DOHH2 (cell line): Measurements from ENCODE around the gene ZNF587.
A peak's percentile ranks its signal among the peaks of the same experiment; 100 is the strongest.
"Not testable (repeated sequence)": the region's sequence is repeated elsewhere in the genome, so short reads cannot be mapped to it uniquely, and the experiment has no call there.

Experiments used
- H3F3A ChIP-seq: fragments of 200-600 bp; sonication (generic), shearing (Covaris generic); 2 replicates; pipeline ENCODE4 v1.6.0; 2016; ENCODE audit warnings: antibody characterized with exemption, mild to moderate bottlenecking; ENCODE audit not compliant: control insufficient read depth, insufficient read depth
- H3K27ac ChIP-seq: fragments of 200-600 bp; sonication (generic); 2 replicates; pipeline ENCODE4 v1.5.1; 2014; ENCODE audit warnings: low read depth, mild to moderate bottlenecking, low read length, moderate library complexity
- H3K27me3 ChIP-seq: fragments of 200-600 bp; sonication (generic); 2 replicates; pipeline ENCODE4 v1.6.1; 2014; ENCODE audit warnings: mild to moderate bottlenecking, low read length, mixed read lengths; ENCODE audit not compliant: control insufficient read depth
- H3K36me3 ChIP-seq: fragments of 200-600 bp; sonication (generic); 2 replicates; pipeline ENCODE4 v1.6.1; 2014; ENCODE audit warnings: mild to moderate bottlenecking, low read length, moderate library complexity, mixed read lengths; ENCODE audit not compliant: control insufficient read depth
- H3K4me1 ChIP-seq: fragments of 200-600 bp; sonication (generic); 2 replicates; pipeline ENCODE4 v1.6.1; 2014; ENCODE audit warnings: mild to moderate bottlenecking, low read length, mixed read lengths; ENCODE audit not compliant: control insufficient read depth
- H3K4me2 ChIP-seq: fragments of 200-600 bp; sonication (generic); 2 replicates; pipeline ENCODE4 v1.6.0; 2014; ENCODE audit warnings: mild to moderate bottlenecking, low read length, moderate library complexity
- H3K4me3 ChIP-seq: fragments of 200-600 bp; sonication (generic); 2 replicates; pipeline ENCODE4 v1.5.1; 2014; ENCODE audit warnings: mild to moderate bottlenecking, low read length, mixed read lengths
- H3K79me2 ChIP-seq: fragments of 200-600 bp; sonication (generic); 2 replicates; pipeline ENCODE4 v1.6.1; 2014; ENCODE audit warnings: mild to moderate bottlenecking, low read length, mixed read lengths; ENCODE audit not compliant: control insufficient read depth
- H3K9me2 ChIP-seq: fragments of 200-600 bp; sonication (generic); replicated peaks from 2 replicates; pipeline ENCODE4 v1.6.1; 2014; ENCODE audit warnings: mild to moderate bottlenecking, low read length, mixed read lengths; ENCODE audit not compliant: control insufficient read depth
- H3K9me3 ChIP-seq: fragments of 200-600 bp; sonication (generic); 2 replicates; pipeline ENCODE4 v1.6.1; 2014; ENCODE audit warnings: antibody characterized with exemption, low read length, mixed read lengths; ENCODE audit not compliant: control insufficient read depth, insufficient read depth
- H4K20me1 ChIP-seq: fragments of 200-600 bp; sonication (generic); 2 replicates; pipeline ENCODE4 v1.6.0; 2014; ENCODE audit warnings: low read depth, mild to moderate bottlenecking, antibody characterized with exemption, low read length, moderate library complexity; ENCODE audit not compliant: control insufficient read depth, insufficient read depth
- EZH2phosphoT487 ChIP-seq: fragments of 200-600 bp; sonication (generic); IDR thresholded peaks from 2 replicates; pipeline ENCODE4 v1.6.1; 2017; ENCODE audit warnings: borderline replicate concordance, mild to moderate bottlenecking, antibody characterized with exemption, low read length, moderate library complexity, mixed read lengths
- TF ChIP-seq, protein P1 (sequence below): fragments of 200-600 bp; sonication (generic); IDR thresholded peaks from one replicate; pipeline ENCODE4 v1.5.1; 2014; ENCODE audit warnings: antibody characterized with exemption, mild to moderate bottlenecking, low read depth, low read length; ENCODE audit not compliant: poor library complexity, severe bottlenecking

Gene ZNF587

DNA sequence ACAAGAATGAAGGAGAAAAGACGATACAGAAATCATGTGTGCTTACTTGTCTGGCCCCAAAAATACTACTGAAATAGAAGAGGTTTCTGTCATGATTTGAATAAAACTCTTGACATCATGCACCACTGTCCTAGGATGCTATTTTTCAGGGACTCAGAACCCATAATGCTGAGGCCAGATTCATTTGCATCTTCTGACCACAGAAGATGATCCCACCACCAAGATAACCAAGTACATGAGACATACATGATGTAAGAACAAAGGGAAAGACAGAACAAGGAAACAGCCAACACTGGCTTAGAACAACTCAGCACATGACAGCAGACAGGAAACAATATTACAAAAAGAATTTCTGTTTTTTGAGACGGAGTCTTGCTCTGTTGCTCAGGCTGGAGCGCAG lies 37.4 kb upstream of the ZNF587 start:
- Histone ChIP-seq H3K36me3 (peaks cover 37% of the 10 kb centered on the region), H3K4me2 (peak overlapping the region; percentile 45), H3K4me3 (peak overlapping the region; percentile 20)

DNA sequence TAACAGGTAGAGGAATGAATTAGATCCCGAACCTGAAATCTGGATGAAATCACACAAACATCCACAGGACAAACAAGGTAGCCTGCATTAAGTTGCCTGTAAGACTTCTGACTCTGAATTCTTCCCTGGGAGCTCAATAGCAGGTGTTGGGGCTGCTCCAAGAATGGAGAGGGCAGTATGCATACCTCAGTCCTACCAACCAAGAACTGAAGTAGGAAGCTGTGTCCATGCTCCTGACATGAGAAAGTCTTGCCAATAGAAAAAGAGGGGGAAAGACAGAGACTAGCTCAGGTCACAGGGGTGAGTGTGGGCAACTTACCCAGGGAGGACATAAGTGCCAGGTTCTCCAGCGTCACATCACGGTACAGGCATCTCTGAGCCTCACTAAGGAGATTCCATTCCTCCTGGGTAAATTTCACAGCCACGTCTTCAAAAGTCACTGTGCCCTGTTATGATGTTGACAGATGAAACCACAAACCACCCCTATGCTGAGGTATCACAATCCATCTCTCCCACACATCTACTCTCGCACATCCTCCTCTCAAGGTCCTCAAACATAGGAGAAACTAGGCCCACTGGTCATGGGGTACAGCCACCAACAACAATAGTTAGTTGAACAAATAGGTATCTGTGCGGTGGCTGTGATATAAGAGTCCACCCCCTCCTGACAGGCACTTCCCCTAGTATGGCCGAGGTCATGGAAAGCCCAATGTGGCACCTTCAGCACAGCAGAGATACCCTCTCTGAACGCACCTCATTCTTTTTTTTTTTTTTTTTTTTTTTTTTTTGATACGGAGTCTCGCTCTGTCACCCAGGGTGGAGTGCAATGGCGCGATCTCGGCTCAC lies 36.5 kb upstream of the ZNF587 start:
- Histone ChIP-seq H3K4me1 (peaks cover 23% of the 10 kb centered on the region), H3K4me2 (peak overlapping the region; percentile 72), H3K4me3 (peak overlapping the region; percentile 78), H3K79me2 (peaks cover 16% of the 10 kb centered on the region), H3K36me3 (peaks cover 30% of the 10 kb centered on the region)
- not testable (repeated sequence) for H3K27ac ChIP-seq, H3F3A ChIP-seq, H3K9me2 ChIP-seq, H3K27me3 ChIP-seq, H4K20me1 ChIP-seq, H3K9me3 ChIP-seq

More for the DNA sequence above, 37.4 kb upstream of the ZNF587 start:
- no peaks in the 10 kb centered on the region for H3K9me2 ChIP-seq
- H3K27ac ChIP-seq, result no peak overlapping the region
- no peaks in the 10 kb centered on the region; the same call in 1 of the 2 replicates for H3K9me3 ChIP-seq
- no peaks in the 10 kb centered on the region for H3K27me3 ChIP-seq
- TF ChIP-seq EZH2phosphoT487, result no peak
- TF ChIP-seq, protein P1, sequence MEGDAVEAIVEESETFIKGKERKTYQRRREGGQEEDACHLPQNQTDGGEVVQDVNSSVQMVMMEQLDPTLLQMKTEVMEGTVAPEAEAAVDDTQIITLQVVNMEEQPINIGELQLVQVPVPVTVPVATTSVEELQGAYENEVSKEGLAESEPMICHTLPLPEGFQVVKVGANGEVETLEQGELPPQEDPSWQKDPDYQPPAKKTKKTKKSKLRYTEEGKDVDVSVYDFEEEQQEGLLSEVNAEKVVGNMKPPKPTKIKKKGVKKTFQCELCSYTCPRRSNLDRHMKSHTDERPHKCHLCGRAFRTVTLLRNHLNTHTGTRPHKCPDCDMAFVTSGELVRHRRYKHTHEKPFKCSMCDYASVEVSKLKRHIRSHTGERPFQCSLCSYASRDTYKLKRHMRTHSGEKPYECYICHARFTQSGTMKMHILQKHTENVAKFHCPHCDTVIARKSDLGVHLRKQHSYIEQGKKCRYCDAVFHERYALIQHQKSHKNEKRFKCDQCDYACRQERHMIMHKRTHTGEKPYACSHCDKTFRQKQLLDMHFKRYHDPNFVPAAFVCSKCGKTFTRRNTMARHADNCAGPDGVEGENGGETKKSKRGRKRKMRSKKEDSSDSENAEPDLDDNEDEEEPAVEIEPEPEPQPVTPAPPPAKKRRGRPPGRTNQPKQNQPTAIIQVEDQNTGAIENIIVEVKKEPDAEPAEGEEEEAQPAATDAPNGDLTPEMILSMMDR, result no peak
- H3F3A ChIP-seq, result no peaks in the 10 kb centered on the region
- H3K4me1 ChIP-seq, result peaks cover 23% of the 10 kb centered on the region
- H4K20me1 ChIP-seq, result no peaks in the 10 kb centered on the region
- H3K79me2 ChIP-seq, result peaks cover 16% of the 10 kb centered on the region

DNA sequence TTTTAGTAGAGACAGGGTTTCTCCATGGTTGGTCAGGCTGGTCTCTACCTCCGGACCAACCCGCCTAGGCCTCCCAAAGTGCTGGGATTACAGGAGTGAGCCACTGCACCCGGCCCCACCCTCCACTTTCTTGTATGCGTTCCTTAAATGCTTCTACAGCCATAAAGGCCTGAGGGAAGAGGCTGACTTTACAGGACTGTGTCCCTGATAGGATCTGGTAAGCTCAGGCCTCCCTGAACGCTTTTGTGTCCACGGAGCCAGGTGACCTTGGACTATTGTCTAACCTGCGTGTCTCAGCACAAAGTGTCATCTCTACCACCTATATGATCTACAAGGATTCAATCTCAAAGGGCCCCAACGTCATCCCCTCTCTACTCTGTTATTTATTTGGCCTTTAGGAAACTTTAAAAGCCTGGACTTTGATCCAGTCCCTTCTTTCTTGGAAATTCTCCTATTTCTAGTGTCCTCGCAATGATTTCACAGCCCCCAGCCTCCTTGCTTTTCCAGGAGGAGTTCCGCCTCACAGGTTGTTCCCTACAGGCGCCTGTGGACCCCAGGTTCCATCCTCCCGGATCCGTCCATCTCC lies 35.6 kb upstream of the ZNF587 start:
- H3K4me3 ChIP-seq, result peak overlapping the region; percentile 78
- H3K79me2 ChIP-seq, result peaks cover 18% of the 10 kb centered on the region
- H3K36me3 ChIP-seq, result peaks cover 26% of the 10 kb centered on the region
- H3F3A ChIP-seq, result no peaks in the 10 kb centered on the region
- no peak for TF ChIP-seq EZH2phosphoT487
- TF ChIP-seq, protein P1, result no peak
- no peaks in the 10 kb centered on the region for H3K9me3 ChIP-seq
- peak overlapping the region; percentile 72 for H3K4me2 ChIP-seq
- no peaks in the 10 kb centered on the region for H4K20me1 ChIP-seq
- H3K27me3 ChIP-seq, result no peaks in the 10 kb centered on the region
- no peaks in the 10 kb centered on the region for H3K9me2 ChIP-seq
- peaks cover 30% of the 10 kb centered on the region for H3K4me1 ChIP-seq
- 0 out of 2 replicates have a peak overlapping the region, but pooled peaks have one; percentile 7 for H3K27ac ChIP-seq
